ENCODE data around the gene CPXM2. TPM values are rescaled to one million over a fixed set of nuclear protein-coding genes. Genes with fewer than 3 reads are reported as not detected.
A peak's percentile ranks its signal among the peaks of the same experiment; 100 is the strongest.

The CPXM2 gene
- total and polyA plus RNA-seq, 2 experiments from 2014 or later = 14.8 to 19.8 TPM

GRCh38 chr10:123928427-123928826 lies 36.8 kb upstream of the CPXM2 start:
- TF ChIP-seq EZH2phosphoT487 (IDR thresholded peaks at IDR 0.05; ENCODE audit: insufficient read depth, low read depth) (no peak), EZH2 (IDR thresholded peaks at IDR 0.05; ENCODE audit: insufficient read depth, poor library complexity, severe bottlenecking) (no peak)
- in situ Hi-C loops (cut with MboI) = no loop called here
- H3K4me1 ChIP-seq (ENCODE audit: insufficient read depth) = peaks cover 21% of the 10 kb centered on the region

GRCh38 chr10:123926401-123927264 lies 35.0 kb upstream of the CPXM2 start:
- in situ Hi-C loops (cut with MboI) = no loop called here
- H3K79me2 ChIP-seq (ENCODE audit: insufficient read depth) = no peaks in the 10 kb centered on the region
- H3K27ac ChIP-seq = no peak overlapping the region
- peak; percentile 81 for DNase-seq
- no peaks in the 10 kb centered on the region for H3K27me3 ChIP-seq (replicated peaks; ENCODE audit: insufficient read depth)
- H3F3A ChIP-seq (ENCODE audit: insufficient read depth) = peaks cover 18% of the 10 kb centered on the region
- H3K4me1 ChIP-seq (ENCODE audit: insufficient read depth) = peaks cover 20% of the 10 kb centered on the region
- no peaks in the 10 kb centered on the region for H3K9me2 ChIP-seq (ENCODE audit: insufficient read depth)
- TF ChIP-seq EZH2phosphoT487 (IDR thresholded peaks at IDR 0.05; ENCODE audit: insufficient read depth, low read depth) = no peak
- no peak for TF ChIP-seq EZH2 (IDR thresholded peaks at IDR 0.05; ENCODE audit: insufficient read depth, poor library complexity, severe bottlenecking)
- H3K4me3 ChIP-seq = no peak overlapping the region
- no peak overlapping the region for H3K4me2 ChIP-seq (ENCODE audit: unreplicated experiment)
- 44 to 47% methylated on average over 7 of the region's 7 CpGs for WGBS, 2 experiments (ENCODE audit: low coverage in 1 of 2, low lambda C conversion rate in 2 of 2, missing lambda C conversion rate in 2 of 2)
- H3K36me3 ChIP-seq (ENCODE audit: low read depth) = no peaks in the 10 kb centered on the region
- no peaks in the 10 kb centered on the region for H4K20me1 ChIP-seq (ENCODE audit: insufficient read depth)
- H2AFZ ChIP-seq = peak overlapping the region; percentile 37; the same call in 1 of the 2 replicates
- no peaks in the 10 kb centered on the region for H3K9me3 ChIP-seq (ENCODE audit: low read depth)
- H3K9ac ChIP-seq = no peak overlapping the region

More at GRCh38 chr10:123928427-123928826, 36.8 kb upstream of the CPXM2 start:
- H3K27ac ChIP-seq = no peak overlapping the region
- no peak overlapping the region for H2AFZ ChIP-seq
- H3K4me2 ChIP-seq (ENCODE audit: unreplicated experiment) = no peak overlapping the region
- no peaks in the 10 kb centered on the region for H3K36me3 ChIP-seq (ENCODE audit: low read depth)
- H4K20me1 ChIP-seq (ENCODE audit: insufficient read depth) = no peaks in the 10 kb centered on the region
- no peak overlapping the region for H3K4me3 ChIP-seq
- peaks cover 21% of the 10 kb centered on the region for H3F3A ChIP-seq (ENCODE audit: insufficient read depth)
- H3K79me2 ChIP-seq (ENCODE audit: insufficient read depth) = no peaks in the 10 kb centered on the region
- 100% methylated on average over 2 of the region's 2 CpGs for WGBS, 2 experiments (ENCODE audit: low coverage in 1 of 2, low lambda C conversion rate in 2 of 2, missing lambda C conversion rate in 2 of 2)
- no peaks in the 10 kb centered on the region for H3K9me2 ChIP-seq (ENCODE audit: insufficient read depth)
- DNase-seq = no peak
- no peaks in the 10 kb centered on the region for H3K27me3 ChIP-seq (replicated peaks; ENCODE audit: insufficient read depth)
- no peak overlapping the region for H3K9ac ChIP-seq
- no peaks in the 10 kb centered on the region for H3K9me3 ChIP-seq (ENCODE audit: low read depth)

- H3K4me1 ChIP-seq (ENCODE audit: insufficient read depth) = no peaks in the 10 kb centered on the region
- H3K36me3 ChIP-seq (ENCODE audit: low read depth) = no peaks in the 10 kb centered on the region
- H3K9me3 ChIP-seq (ENCODE audit: low read depth) = no peaks in the 10 kb centered on the region
- no peaks in the 10 kb centered on the region for H3K79me2 ChIP-seq (ENCODE audit: insufficient read depth)
- WGBS, 2 experiments (ENCODE audit: low coverage in 1 of 2, low lambda C conversion rate in 2 of 2, missing lambda C conversion rate in 2 of 2) = 13 to 16% methylated on average over 2 of the region's 2 CpGs
- H3F3A ChIP-seq (ENCODE audit: insufficient read depth) = no peaks in the 10 kb centered on the region
- no peak overlapping the region for H3K9ac ChIP-seq
- no peak for DNase-seq
- H3K4me3 ChIP-seq = no peak overlapping the region
- H3K27ac ChIP-seq = no peak overlapping the region
- no peak overlapping the region for H2AFZ ChIP-seq
- no peaks in the 10 kb centered on the region for H3K9me2 ChIP-seq (ENCODE audit: insufficient read depth)
- no peaks in the 10 kb centered on the region for H4K20me1 ChIP-seq (ENCODE audit: insufficient read depth)
- in situ Hi-C loops (cut with MboI) = no loop called here
- no peaks in the 10 kb centered on the region; the same call in none of the 2 replicates for H3K27me3 ChIP-seq (replicated peaks; ENCODE audit: insufficient read depth)
- no peak overlapping the region for H3K4me2 ChIP-seq (ENCODE audit: unreplicated experiment)
- TF ChIP-seq EZH2 (IDR thresholded peaks at IDR 0.05; ENCODE audit: insufficient read depth, poor library complexity, severe bottlenecking) (no peak), EZH2phosphoT487 (IDR thresholded peaks at IDR 0.05; ENCODE audit: insufficient read depth, low read depth) (no peak)
Observed at GRCh38 chr10:123922126-123922525, 30.5 kb upstream of the CPXM2 start.

- H3K9ac ChIP-seq = no peak overlapping the region
- no peaks in the 10 kb centered on the region for H3K36me3 ChIP-seq (ENCODE audit: low read depth)
- 50 to 61% methylated on average over 2 to 3 of the region's 3 CpGs for WGBS, 2 experiments (ENCODE audit: low coverage in 1 of 2, low lambda C conversion rate in 2 of 2, missing lambda C conversion rate in 2 of 2)
- no peak overlapping the region for H3K4me3 ChIP-seq
- no peak for DNase-seq
- in situ Hi-C loops (cut with MboI) = no loop called here
- no peak overlapping the region for H3K4me2 ChIP-seq (ENCODE audit: unreplicated experiment)
- no peaks in the 10 kb centered on the region for H3K9me2 ChIP-seq (ENCODE audit: insufficient read depth)
- H3K27ac ChIP-seq = no peak overlapping the region
- H3K4me1 ChIP-seq (ENCODE audit: insufficient read depth) = no peaks in the 10 kb centered on the region
- TF ChIP-seq EZH2phosphoT487 (IDR thresholded peaks at IDR 0.05; ENCODE audit: insufficient read depth, low read depth) = no peak
- TF ChIP-seq EZH2 (IDR thresholded peaks at IDR 0.05; ENCODE audit: insufficient read depth, poor library complexity, severe bottlenecking) = no peak
- peaks cover 7% of the 10 kb centered on the region for H3K27me3 ChIP-seq (replicated peaks; ENCODE audit: insufficient read depth)
- no peaks in the 10 kb centered on the region for H3K79me2 ChIP-seq (ENCODE audit: insufficient read depth)
- no peaks in the 10 kb centered on the region for H4K20me1 ChIP-seq (ENCODE audit: insufficient read depth)
- no peaks in the 10 kb centered on the region for H3K9me3 ChIP-seq (ENCODE audit: low read depth)
- no peaks in the 10 kb centered on the region for H3F3A ChIP-seq (ENCODE audit: insufficient read depth)
- H2AFZ ChIP-seq = no peak overlapping the region
Observed at GRCh38 chr10:123916775-123917174, 25.2 kb upstream of the CPXM2 start.
